ENCODE results near the gene KCTD15. TPM values are rescaled to one million over a fixed set of nuclear protein-coding genes. Genes with fewer than 3 reads are reported as not detected.
"Not testable (repeated sequence)": the region's sequence is repeated elsewhere in the genome, so short reads cannot be mapped to it uniquely, and the experiment has no call there.

Gene KCTD15
- polyA plus RNA-seq, 3 donors = 38.2 to 41.9 (median 39.7) TPM

DNA sequence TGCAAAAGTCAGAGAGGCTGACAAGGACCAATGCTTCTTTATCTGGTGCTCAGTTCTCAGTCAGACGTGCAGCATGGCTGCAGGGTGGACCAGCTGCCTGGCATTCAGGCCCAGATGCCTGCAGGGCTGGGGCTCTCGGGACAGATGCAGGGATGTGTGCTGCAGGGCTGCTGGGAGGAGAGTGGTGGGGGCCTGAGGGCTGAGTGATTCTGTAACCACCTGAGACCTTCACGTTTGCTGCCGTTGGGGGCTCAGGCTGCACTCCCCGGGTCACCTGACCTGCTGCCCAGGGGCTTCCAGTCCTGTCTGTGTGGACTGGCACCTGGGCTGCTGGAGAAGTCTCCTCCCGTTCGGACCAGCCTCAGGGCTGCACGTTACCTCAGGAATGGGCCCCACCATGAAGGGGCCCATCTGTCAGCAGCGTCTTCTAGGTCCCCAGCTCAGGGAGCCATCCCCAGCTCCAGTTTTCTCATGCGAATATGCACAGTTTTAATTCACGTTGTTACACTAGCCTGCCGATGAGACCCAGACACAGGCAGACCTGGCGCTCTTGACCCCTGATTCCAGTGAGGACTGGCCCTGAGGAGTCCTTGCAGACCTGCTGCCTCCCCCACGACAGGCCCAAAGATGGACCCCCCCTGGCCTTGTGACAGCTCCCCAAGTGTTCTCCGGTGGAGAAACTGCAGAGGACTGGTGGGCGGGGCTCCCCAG is 16.9 kb downstream of the KCTD15 start:
- DNase-seq (ENCODE audit: low read depth in 3 of 3, low spot score in 2 of 3) = no peak

DNA sequence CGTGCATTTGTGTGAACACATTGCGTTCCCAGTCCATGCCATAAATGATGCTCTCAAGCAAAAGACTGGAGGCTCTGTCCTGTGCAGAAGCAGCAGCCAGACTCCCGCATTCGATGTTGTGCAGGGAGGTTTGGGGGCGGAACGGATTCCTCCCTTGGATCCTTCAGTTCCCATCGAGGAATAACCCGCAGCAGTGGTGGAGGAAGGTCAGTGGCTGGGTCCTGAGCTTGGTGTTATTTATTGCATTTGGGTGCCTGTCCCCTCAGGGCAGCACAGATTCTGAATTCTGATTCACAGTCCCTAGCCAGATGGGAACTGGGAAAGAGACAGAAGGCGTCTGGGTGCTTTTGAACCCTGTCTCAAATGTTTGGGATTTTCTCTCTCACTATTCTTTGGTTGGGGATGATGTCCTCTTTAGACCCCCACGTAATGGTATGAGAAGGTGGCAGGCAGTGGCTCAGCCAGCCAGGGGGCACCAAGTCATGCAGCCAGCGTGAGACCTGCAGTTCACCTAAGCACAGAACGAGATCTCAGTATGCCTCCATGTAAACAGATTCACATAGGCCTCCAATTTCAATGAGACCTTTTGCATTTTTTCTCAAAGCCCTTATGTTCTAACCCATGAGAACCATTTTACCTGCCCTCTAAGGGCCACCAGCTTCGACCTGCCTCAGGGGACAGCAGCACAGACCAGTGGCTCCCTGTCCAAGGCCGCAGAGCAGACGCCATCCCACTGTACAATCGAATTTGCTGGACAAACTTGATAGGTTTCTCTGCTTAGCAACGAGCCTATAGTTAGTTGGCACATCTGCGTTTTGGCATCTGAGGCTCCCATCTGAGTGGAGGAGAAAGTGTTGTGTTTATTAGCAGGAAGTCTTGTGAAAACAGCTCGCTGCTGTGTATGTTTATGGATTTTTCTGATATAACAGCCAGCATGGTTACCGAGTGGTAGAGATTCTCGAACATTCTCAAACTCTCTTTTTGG is 17.8 kb downstream of the KCTD15 start:
- DNase-seq (ENCODE audit: low read depth in 3 of 3, low spot score in 2 of 3) = no peak

DNA sequence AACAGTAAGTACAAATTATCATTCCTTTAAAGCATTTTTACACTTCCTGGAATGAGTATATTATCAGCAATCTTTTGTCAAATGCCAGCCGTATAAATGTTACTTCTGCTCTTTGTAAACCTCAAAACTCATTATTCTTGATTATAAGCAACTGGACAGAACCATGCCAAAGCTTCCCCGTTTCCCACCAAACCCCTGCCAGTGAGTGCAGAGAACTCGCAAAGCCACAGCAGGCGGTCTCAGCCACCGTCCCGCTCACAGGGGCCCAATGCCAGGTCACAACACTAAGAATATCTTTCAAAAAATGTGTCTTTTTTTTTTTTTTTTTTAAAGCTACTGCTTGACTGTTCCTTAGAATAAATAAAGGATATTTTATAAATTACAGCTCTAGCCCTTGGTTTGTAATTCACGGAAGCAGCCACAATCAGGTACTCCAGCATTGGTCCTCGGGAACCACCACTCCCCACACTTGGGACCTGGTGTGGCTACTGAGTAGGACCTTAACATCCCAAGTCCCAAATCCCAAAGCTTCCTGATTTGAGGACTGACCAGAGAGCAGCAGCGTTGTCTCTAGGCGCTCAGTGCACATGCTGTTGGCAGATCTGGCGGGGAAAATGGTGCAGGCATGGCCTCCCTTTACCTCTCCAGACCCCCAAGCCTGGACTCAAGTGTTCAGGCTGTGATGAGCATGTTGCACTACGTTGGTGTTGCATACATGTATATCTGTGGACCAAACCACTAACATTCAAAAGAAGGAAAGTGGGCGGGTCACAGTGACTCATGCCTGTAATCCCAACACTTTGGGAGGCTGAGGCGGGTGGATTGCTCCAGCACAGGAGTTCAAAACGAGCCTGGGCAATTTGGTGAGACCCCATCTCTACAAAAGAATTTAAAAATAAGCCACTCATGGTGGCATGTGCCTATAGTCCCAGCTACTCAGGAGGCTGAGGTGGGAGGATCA is 19.0 kb downstream of the KCTD15 start:
- no peak for DNase-seq (ENCODE audit: low read depth in 3 of 3, low spot score in 2 of 3)

GRCh38 chr19:33818411-33818810 is 21.7 kb downstream of the KCTD15 start:
- DNase-seq (ENCODE audit: low read depth in 3 of 3, low spot score in 2 of 3) = no peak

DNA sequence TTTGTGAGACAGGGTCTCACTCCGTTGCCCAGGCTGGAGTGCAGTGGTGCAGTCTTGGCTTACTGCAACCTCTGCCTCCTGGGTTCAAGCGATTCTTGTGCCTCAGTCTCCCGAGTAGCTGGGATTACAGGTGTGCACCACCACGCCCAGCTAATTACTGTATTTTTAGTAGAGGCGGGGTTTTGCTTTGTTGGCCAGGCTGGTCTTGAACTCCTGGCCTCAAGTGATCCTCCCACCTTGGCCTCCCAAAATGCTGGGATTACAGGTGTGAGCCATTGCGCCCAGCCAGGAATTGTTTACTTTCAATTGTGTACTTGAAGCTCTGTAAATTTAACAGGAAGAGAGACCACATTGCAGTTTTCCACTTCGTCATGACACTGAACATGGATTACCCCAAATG is 22.4 kb downstream of the KCTD15 start:
- not testable (repeated sequence) for DNase-seq (ENCODE audit: low read depth in 3 of 3, low spot score in 2 of 3)

GRCh38 chr19:33819506-33819879 is 22.8 kb downstream of the KCTD15 start:
- no peak for DNase-seq (ENCODE audit: low read depth in 3 of 3, low spot score in 2 of 3)

- DNase-seq (ENCODE audit: low read depth in 3 of 3, low spot score in 2 of 3) = no peak
Observed at GRCh38 chr19:33819880-33820781, 23.5 kb downstream of the KCTD15 start.

- no peak for DNase-seq (ENCODE audit: low read depth in 3 of 3, low spot score in 2 of 3)
Observed at GRCh38 chr19:33821871-33822270, 25.2 kb downstream of the KCTD15 start.

DNA sequence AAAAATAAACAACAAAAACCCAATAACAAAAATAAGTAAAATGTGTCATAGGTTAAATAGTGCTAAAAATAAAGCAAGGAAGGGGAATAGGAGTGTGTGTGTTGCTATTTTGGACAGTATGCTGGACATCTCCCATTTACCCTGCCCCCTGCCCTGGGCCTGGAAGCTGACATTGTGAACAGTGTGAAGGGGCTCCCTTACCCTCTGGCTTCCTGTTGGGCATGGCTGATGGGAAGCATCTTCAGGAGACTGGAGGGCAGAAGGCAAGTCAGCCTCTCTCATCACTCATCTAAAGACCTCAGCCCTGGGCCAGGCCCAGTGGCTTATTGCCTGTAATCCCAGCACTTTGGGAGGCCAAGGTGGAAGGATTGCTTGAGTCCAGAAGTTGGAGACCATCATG is 26.7 kb downstream of the KCTD15 start:
- DNase-seq (ENCODE audit: low read depth in 3 of 3, low spot score in 2 of 3) = no peak

DNA sequence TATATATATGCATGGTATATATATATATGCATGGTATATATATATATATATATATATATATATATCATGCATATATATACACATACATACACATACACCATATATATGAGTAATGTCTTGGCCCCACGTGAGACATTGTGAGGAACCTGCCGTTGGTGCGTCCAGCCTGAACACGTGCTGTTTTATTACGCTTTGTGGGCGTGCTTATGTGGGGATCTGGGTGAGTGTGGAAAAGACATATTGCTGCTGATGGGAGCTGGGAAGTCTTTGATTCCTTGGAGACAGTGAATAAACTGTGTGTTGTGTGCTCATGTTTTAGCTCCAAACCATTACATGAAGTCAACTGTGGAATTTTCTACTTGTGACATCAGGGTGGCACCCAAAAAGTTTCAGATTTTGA is 28.9 kb downstream of the KCTD15 start:
- no peak for DNase-seq (ENCODE audit: low read depth in 3 of 3, low spot score in 2 of 3)

DNA sequence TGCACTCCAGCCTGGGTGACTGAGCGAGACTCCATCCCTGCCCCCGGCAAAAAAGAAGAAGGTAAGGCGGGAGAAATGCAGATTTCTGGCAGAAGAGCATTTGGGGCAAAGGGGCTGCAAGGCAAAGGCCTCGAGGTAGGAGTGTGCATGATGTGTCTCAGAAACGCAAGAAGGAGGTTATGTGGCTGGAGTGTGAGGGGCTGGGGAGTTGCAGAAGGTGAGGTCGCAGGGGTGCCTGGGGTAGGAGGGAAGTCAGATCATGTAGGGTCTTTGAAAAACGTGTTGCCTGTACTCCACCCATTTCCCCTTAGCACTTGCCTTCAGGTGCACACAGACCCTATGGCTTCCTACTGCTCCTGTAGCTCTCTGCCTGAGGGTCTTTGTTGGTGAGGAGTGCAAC is 29.9 kb downstream of the KCTD15 start:
- DNase-seq (ENCODE audit: low read depth in 3 of 3, low spot score in 2 of 3) = no peak

DNA sequence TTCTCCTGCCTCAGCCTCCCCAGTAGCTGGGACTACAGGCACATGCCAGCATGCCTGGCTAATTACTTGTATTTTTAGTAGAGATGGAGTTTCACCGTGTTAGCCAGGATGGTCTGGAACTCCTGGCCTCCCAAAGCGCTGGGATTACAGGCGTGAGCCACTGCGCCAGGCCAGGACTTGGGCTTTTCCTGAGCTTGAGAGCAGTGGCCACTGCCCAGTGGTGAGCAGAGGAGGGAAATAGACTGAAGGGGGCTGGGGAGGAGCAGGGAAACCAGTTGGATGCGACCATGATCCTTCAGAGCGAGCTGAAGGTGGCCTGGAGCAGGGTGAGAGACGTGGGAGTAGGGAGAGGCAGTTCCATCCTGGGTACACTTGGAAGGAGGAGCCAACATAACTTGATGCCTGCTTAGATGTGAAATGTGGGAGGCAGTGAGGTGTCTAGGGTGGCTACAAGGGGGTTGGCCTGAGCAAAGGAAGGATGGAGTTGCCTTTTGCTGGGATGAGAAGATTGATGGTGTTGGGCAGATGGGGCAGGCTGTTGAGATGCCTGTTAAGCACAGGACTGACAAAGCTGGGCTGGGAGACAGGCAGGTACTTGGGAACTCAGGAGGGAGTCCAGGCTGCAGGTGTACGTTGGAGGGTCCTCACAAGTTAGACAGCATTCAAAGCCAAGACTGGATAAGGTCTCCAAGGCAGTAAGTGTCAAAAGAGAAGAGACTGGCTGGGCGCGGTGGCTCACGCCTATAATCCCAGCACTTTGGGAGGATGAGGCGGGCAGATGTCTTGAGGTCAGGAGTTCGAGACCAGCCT is 31.8 kb downstream of the KCTD15 start:
- DNase-seq (ENCODE audit: low read depth in 3 of 3, low spot score in 2 of 3) = no peak

DNA sequence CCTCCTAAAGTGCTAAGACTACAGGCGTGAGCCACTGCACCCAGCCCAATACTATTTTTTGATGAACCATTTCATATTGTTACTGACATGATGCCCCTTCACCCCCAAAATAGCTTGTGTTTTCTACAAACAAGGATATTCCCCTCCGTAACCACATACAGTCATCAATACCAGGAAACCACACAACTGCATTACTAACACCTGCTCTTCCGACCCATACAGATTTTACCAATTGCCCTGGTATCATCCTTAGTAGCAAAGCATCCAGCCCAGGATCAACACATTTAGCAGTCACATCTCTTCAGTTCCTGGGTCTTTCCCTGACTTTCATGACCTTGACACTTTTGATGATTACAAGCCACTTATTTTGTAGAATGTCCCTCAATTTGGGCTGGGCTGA is 33.6 kb downstream of the KCTD15 start:
- DNase-seq (ENCODE audit: low read depth in 3 of 3, low spot score in 2 of 3) = no peak

GRCh38 chr19:33831825-33832224 is 35.2 kb downstream of the KCTD15 start:
- DNase-seq (ENCODE audit: low read depth in 3 of 3, low spot score in 2 of 3) = no peak

DNA sequence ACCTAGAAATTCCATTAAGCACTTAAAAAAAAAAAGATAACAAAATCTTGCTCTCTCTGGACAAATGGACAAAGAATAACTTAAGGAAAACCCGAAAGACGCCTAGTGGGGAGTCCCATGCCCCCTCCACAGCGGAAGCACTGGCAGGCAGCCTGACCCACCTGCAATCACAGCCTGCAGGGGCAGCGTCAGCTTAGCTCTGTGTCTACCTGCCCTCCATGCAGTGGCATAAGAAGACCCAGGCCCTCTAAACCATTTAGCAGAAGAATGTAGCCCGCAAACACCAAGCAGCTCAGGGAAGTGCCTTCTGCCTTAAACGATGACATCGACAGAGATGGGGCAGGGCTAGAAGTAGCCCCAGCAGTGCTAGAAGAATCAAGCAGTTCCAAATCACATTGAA is 36.0 kb downstream of the KCTD15 start:
- no peak for DNase-seq (ENCODE audit: low read depth in 3 of 3, low spot score in 2 of 3)

DNA sequence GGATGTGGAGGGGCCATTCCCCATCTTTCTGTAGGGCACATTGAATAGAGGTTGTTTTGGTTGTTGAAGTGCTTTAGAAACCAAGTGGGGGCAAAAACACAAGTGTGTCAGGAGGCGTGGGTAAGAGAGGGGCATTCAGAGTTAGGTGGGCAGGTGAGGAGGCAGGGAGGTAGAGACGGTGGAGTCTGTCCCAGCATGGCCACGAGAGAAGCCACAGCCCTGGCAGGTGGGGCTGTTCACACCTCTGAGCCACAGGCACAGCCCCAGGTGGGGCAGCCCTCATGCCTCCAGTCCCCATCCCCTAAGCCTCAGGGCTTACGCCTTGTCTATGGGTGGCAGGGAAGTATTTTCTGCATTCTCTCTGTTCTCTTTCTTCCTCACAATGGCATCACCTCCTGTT is 43.7 kb downstream of the KCTD15 start:
- DNase-seq (ENCODE audit: low read depth in 3 of 3, low spot score in 2 of 3) = no peak

- DNase-seq (ENCODE audit: low read depth in 3 of 3, low spot score in 2 of 3) = no peak
Observed at GRCh38 chr19:33840783-33841182, 44.1 kb downstream of the KCTD15 start.

DNA sequence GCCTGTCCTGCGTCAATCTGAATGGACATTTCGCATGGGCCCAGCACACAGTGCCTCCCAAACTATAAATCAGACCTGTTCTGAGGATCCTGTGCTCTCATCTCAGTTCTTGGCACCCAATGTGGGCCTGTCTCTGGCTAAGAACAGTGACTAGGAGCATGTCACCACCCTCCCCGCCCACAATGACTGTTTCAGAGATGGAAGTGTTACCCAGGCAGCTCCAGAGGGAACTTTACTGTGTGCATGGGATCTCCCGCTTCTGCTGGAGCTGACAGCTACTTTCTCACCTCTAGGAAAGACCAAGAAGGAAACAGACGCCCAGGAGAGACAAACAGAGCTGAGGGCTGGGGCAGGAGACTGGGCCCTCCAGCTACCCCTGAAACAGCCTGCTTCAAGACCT is 45.0 kb downstream of the KCTD15 start:
- DNase-seq (ENCODE audit: low read depth in 3 of 3, low spot score in 2 of 3) = no peak

GRCh38 chr19:33844478-33844877 is 47.8 kb downstream of the KCTD15 start:
- no peak for DNase-seq (ENCODE audit: low read depth in 3 of 3, low spot score in 2 of 3)
